Subcutaneous adipose tissue (tissue), 4 donors: Measurements from ENCODE around the gene PLCH2. TPM values are rescaled to one million over a fixed set of nuclear protein-coding genes. Genes with fewer than 3 reads are reported as not detected.

Source experiments
- CTCF ChIP-seq: fragments of 450-650 bp; IDR thresholded peaks from one replicate; pipeline ENCODE4 v1.5.1; 2016; ENCODE audit warnings: low read depth, mild to moderate bottlenecking, control low read depth, antibody characterized with exemption, moderate library complexity
- total RNA-seq, 4 donors: library from RNA; depleted of rRNA; stranded (reverse); fragments of >200 nt; gene quantifications; one replicate each; pipeline ENCODE4 v1.1.0, GENCODE V29; 2016

The PLCH2 gene
- total RNA-seq, 4 donors from 2014 or later, result 0.22 to 0.68 TPM; not detected in 2

- no peak for TF ChIP-seq CTCF
These were observed 20.3 kb upstream of the PLCH2 start for GRCh38 chr1:2455757-2456156.

GRCh38 chr1:2457444-2457843, 18.6 kb upstream of the PLCH2 start:
- TF ChIP-seq CTCF, result no peak

GRCh38 chr1:2458687-2459086, 17.4 kb upstream of the PLCH2 start:
- no peak for TF ChIP-seq CTCF

GRCh38 chr1:2459757-2460156, 16.3 kb upstream of the PLCH2 start:
- TF ChIP-seq CTCF, result no peak

- TF ChIP-seq CTCF, result no peak
These were observed 15.9 kb upstream of the PLCH2 start for GRCh38 chr1:2460203-2460602.

GRCh38 chr1:2460996-2461751, 14.9 kb upstream of the PLCH2 start:
- no peak for TF ChIP-seq CTCF

GRCh38 chr1:2462819-2463218, 13.3 kb upstream of the PLCH2 start:
- TF ChIP-seq CTCF, result no peak
